GM18508 (cell line): Measurements from ENCODE around the gene DNAJC21.
A peak's percentile ranks its signal among the peaks of the same experiment; 100 is the strongest.

Experiments used
- ATAC-seq: cut with Tn5 transposase; IDR thresholded peaks from one replicate; pipeline ENCODE4 v1.9.1; 2021; ENCODE audit warnings: moderate number of reproducible peaks; ENCODE audit not compliant: insufficient read depth, unreplicated experiment

DNAJC21 gene

GRCh38 chr5:34929134-34929719 is at the start of gene DNAJC21:
DNAJC21 (plus strand) TSS chr5:34929559; CDS start chr5:34929820, 261 bp downstream.
- ATAC-seq = peak; percentile 73

- no peak for ATAC-seq
Measured at GRCh38 chr5:34881246-34881645, 48.1 kb upstream of the DNAJC21 start.

GRCh38 chr5:34886392-34887119 is 42.8 kb upstream of the DNAJC21 start:
- ATAC-seq = no peak

GRCh38 chr5:34889394-34889793 is 40.0 kb upstream of the DNAJC21 start:
- no peak for ATAC-seq

- no peak for ATAC-seq
Measured at GRCh38 chr5:34891981-34892380, 37.4 kb upstream of the DNAJC21 start.

- ATAC-seq = no peak
Measured at GRCh38 chr5:34892414-34892813, 36.9 kb upstream of the DNAJC21 start.

- ATAC-seq = no peak
Measured at GRCh38 chr5:34894716-34895115, 34.6 kb upstream of the DNAJC21 start.

GRCh38 chr5:34895641-34896419 is 33.5 kb upstream of the DNAJC21 start:
- ATAC-seq = no peak

GRCh38 chr5:34897646-34898045 is 31.7 kb upstream of the DNAJC21 start:
- no peak for ATAC-seq

GRCh38 chr5:34898258-34898895 is 31.0 kb upstream of the DNAJC21 start:
- no peak for ATAC-seq

GRCh38 chr5:34899066-34899465 is 30.3 kb upstream of the DNAJC21 start:
- no peak for ATAC-seq

- ATAC-seq = no peak
Measured at GRCh38 chr5:34900652-34901051, 28.7 kb upstream of the DNAJC21 start.

GRCh38 chr5:34903260-34903659 is 26.1 kb upstream of the DNAJC21 start:
- ATAC-seq = no peak

GRCh38 chr5:34905564-34905963 is 23.8 kb upstream of the DNAJC21 start:
- no peak for ATAC-seq

GRCh38 chr5:34913072-34913471 is 16.3 kb upstream of the DNAJC21 start:
- ATAC-seq = no peak

GRCh38 chr5:34914671-34915138 is 14.7 kb upstream of the DNAJC21 start:
- ATAC-seq = peak; percentile 3

- peak; percentile 90 for ATAC-seq
Measured at GRCh38 chr5:34915139-34915855, 14.1 kb upstream of the DNAJC21 start, which contains the start of the genes BRIX1 and RAD1. BRIX1 (plus strand) TSS chr5:34915711; CDS start chr5:34915739, 28 bp downstream. RAD1 (minus strand) TSS chr5:34915504; CDS start chr5:34914892, 612 bp downstream.

- ATAC-seq = peak; percentile 10
Measured at GRCh38 chr5:34915856-34916192, 13.5 kb upstream of the DNAJC21 start.

GRCh38 chr5:34916518-34916917 is 12.8 kb upstream of the DNAJC21 start:
- no peak for ATAC-seq

GRCh38 chr5:34918025-34918424 is 11.3 kb upstream of the DNAJC21 start:
- no peak for ATAC-seq
